GM18498 (cell line): ENCODE data around the gene ARHGAP19.
A peak's percentile ranks its signal among the peaks of the same experiment; 100 is the strongest.

Experiments used
- ATAC-seq: cut with Tn5 transposase; IDR thresholded peaks from one replicate; pipeline ENCODE4 v1.9.1; 2021; ENCODE audit warnings: mild to moderate bottlenecking, moderate library complexity; ENCODE audit not compliant: unreplicated experiment

The ARHGAP19 gene

GRCh38 chr10:97323501-97323900, 31.1 kb upstream of the ARHGAP19 start:
- no peak for ATAC-seq

- no peak for ATAC-seq
Observed at GRCh38 chr10:97321804-97322190, 29.4 kb upstream of the ARHGAP19 start.

- no peak for ATAC-seq
Observed at GRCh38 chr10:97321032-97321803, 28.8 kb upstream of the ARHGAP19 start.

GRCh38 chr10:97320480-97321031, 28.1 kb upstream of the ARHGAP19 start:
- no peak for ATAC-seq

GRCh38 chr10:97319671-97320479, 27.4 kb upstream of the ARHGAP19 start:
- ATAC-seq: peak; percentile 34

- peak; percentile 84 for ATAC-seq
Observed at GRCh38 chr10:97318772-97319651, 26.6 kb upstream of the ARHGAP19 start, which contains the start of gene FRAT1. Gene FRAT1 (plus strand): TSS chr10:97319271. CDS start chr10:97319454, 183 bp downstream.

GRCh38 chr10:97314671-97315070, 22.2 kb upstream of the ARHGAP19 start:
- ATAC-seq: no peak

GRCh38 chr10:97312897-97313296, 20.5 kb upstream of the ARHGAP19 start:
- no peak for ATAC-seq

GRCh38 chr10:97311111-97311626, 18.7 kb upstream of the ARHGAP19 start:
- ATAC-seq: no peak

GRCh38 chr10:97307866-97308780, 15.7 kb upstream of the ARHGAP19 start:
- no peak for ATAC-seq

- ATAC-seq: no peak
Observed at GRCh38 chr10:97307441-97307840, 15.0 kb upstream of the ARHGAP19 start.

GRCh38 chr10:97302088-97302791, 9.8 kb upstream of the ARHGAP19 start:
- ATAC-seq: no peak

- ATAC-seq: no peak
Observed at GRCh38 chr10:97300980-97301379, 8.5 kb upstream of the ARHGAP19 start.

- no peak for ATAC-seq
Observed at GRCh38 chr10:97298223-97298571, 5.8 kb upstream of the ARHGAP19 start.

- no peak for ATAC-seq
Observed at GRCh38 chr10:97297556-97298222, 5.3 kb upstream of the ARHGAP19 start.

- no peak for ATAC-seq
Observed at GRCh38 chr10:97292862-97293198, 393 bp upstream of the ARHGAP19 start.

GRCh38 chr10:97291357-97292096, 910 bp downstream of the ARHGAP19 start:
- ATAC-seq: no peak
